ENCODE data around the gene COG5. TPM values are rescaled to one million over a fixed set of nuclear protein-coding genes. Genes with fewer than 3 reads are reported as not detected.

The COG5 gene
- total RNA-seq, 4 donors from 2014 or later: 34.8 to 74.1 (median 41.2) TPM

- ATAC-seq (ENCODE audit: low FRiP score) (no peak), DNase-seq (ENCODE audit: low spot score) (no peak)
- TF ChIP-seq, protein P1, sequence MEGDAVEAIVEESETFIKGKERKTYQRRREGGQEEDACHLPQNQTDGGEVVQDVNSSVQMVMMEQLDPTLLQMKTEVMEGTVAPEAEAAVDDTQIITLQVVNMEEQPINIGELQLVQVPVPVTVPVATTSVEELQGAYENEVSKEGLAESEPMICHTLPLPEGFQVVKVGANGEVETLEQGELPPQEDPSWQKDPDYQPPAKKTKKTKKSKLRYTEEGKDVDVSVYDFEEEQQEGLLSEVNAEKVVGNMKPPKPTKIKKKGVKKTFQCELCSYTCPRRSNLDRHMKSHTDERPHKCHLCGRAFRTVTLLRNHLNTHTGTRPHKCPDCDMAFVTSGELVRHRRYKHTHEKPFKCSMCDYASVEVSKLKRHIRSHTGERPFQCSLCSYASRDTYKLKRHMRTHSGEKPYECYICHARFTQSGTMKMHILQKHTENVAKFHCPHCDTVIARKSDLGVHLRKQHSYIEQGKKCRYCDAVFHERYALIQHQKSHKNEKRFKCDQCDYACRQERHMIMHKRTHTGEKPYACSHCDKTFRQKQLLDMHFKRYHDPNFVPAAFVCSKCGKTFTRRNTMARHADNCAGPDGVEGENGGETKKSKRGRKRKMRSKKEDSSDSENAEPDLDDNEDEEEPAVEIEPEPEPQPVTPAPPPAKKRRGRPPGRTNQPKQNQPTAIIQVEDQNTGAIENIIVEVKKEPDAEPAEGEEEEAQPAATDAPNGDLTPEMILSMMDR (IDR thresholded peaks at IDR 0.05): no peak
Measured at GRCh38 chr7:107526672-107527071, 37.0 kb downstream of the COG5 start.

DNA sequence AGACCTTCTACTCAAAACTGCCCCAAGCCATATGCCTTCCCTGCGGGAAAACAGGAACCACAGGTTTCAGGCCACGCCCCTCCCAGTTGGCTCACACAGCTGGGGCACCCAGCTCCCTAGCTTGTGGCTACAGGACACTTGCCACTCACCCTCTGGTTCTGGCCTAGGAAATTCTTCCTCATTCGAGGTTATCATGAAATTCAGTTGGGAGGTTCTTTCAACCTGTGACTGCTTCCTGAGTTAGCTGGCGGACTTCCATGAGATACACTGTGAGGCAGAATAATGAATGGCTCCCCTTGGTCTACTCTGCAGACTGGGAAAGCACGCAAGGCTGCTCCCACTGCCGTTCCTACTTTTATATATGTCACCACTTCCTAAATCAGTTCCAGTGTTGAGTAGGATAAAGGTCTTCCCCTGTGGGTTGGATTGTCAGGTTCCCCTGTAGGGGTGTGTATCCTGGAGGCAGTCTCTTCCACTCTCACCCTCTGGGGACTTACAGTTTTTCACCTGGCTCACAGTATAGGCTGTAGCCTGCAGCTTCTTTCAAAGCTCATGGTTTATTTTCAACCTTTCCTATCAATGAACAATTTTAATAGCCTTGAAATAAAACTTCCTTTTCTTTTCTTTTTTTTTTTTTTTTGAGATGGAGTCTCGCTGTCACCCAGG, 56.9 kb downstream of the COG5 start:
- no peak for ATAC-seq (ENCODE audit: low FRiP score)
- TF ChIP-seq, protein P1 (IDR thresholded peaks at IDR 0.05): no peak
- DNase-seq (ENCODE audit: low spot score): no peak

GRCh38 chr7:107505997-107506673, 57.6 kb downstream of the COG5 start:
- TF ChIP-seq, protein P1 (IDR thresholded peaks at IDR 0.05): no peak
- DNase-seq (ENCODE audit: low spot score): no peak
- no peak for ATAC-seq (ENCODE audit: low FRiP score)

GRCh38 chr7:107505362-107505761, 58.4 kb downstream of the COG5 start:
- DNase-seq (ENCODE audit: low spot score) (no peak), ATAC-seq (ENCODE audit: low FRiP score) (no peak)
- TF ChIP-seq, protein P1 (IDR thresholded peaks at IDR 0.05): no peak

- no peak for ATAC-seq (ENCODE audit: low FRiP score)
- no peak for DNase-seq (ENCODE audit: low spot score)
- TF ChIP-seq, protein P1 (IDR thresholded peaks at IDR 0.05): no peak
Measured at GRCh38 chr7:107503687-107504086, 60.0 kb downstream of the COG5 start.

- ATAC-seq (ENCODE audit: low FRiP score): no peak
- no peak for DNase-seq (ENCODE audit: low spot score)
- TF ChIP-seq, protein P1 (IDR thresholded peaks at IDR 0.05): no peak
Measured at GRCh38 chr7:107502797-107503196, 60.9 kb downstream of the COG5 start.

GRCh38 chr7:107502154-107502553, 61.6 kb downstream of the COG5 start:
- TF ChIP-seq, protein P1 (IDR thresholded peaks at IDR 0.05): no peak
- no peak for DNase-seq (ENCODE audit: low spot score)
- ATAC-seq (ENCODE audit: low FRiP score): no peak
